CD14-positive monocyte (primary cell): ENCODE measurements around the gene MORN1. TPM values are rescaled to one million over a fixed set of nuclear protein-coding genes. Genes with fewer than 3 reads are reported as not detected.

ENCODE experiments used
- DNase-seq, 3 donors: peaks; one replicate each; pipeline ENCODE4 v3.0.0-alpha.2; 2011 to 2022
- H2AFZ ChIP-seq: 2 replicates; pipeline ENCODE4 v1.6.0; 2012; ENCODE audit warnings: mild to moderate bottlenecking, low read depth, low read length, inconsistent platforms; ENCODE audit not compliant: insufficient read depth, poor library complexity, severe bottlenecking
- H3K27ac ChIP-seq, 2 donors: 1 replicate in 1 of 2; 2 replicates in 1 of 2; pipeline ENCODE4 v1.5.1; 2012 to 2013; ENCODE audit warnings: low read length in 2 of 2, control low read depth in 1 of 2, inconsistent platforms in 1 of 2, low read depth in 1 of 2, mild to moderate bottlenecking in 1 of 2
- H3K27me3 ChIP-seq, 2 donors: one replicate each; pipeline versions ENCODE4 v1.6.0 to v1.6.1; 2011 to 2013; ENCODE audit warnings: low read length in 2 of 2; ENCODE audit not compliant: control insufficient read depth in 2 of 2, insufficient read depth in 2 of 2
- H3K36me3 ChIP-seq, 2 donors: replicated peaks in 1 of 2; 1 replicate in 1 of 2; 2 replicates in 1 of 2; pipeline versions ENCODE4 v1.5.1 to v1.6.1; 2012 to 2013; ENCODE audit warnings: low read length in 2 of 2, control low read depth in 1 of 2, inconsistent platforms in 1 of 2, mild to moderate bottlenecking in 1 of 2; ENCODE audit not compliant: insufficient read depth in 2 of 2, control insufficient read depth in 1 of 2
- H3K4me1 ChIP-seq, 2 donors: 1 replicate in 1 of 2; 2 replicates in 1 of 2; pipeline versions ENCODE4 v1.5.1 to v1.6.1; 2012 to 2013; ENCODE audit warnings: low read length in 2 of 2, control low read depth in 1 of 2, inconsistent platforms in 1 of 2, mild to moderate bottlenecking in 1 of 2, moderate library complexity in 1 of 2; ENCODE audit not compliant: insufficient read depth in 2 of 2, control insufficient read depth in 1 of 2
- H3K4me2 ChIP-seq: replicated peaks from 2 replicates; pipeline ENCODE3; 2012; ENCODE audit warnings: low read length, moderate library complexity, mild to moderate bottlenecking; ENCODE audit not compliant: poor library complexity, severe bottlenecking; ENCODE audit errors: extremely low read depth
- H3K4me3 ChIP-seq, 3 experiments: fragments of 200-600 bp in 1 of 3; sonication (generic) in 1 of 3; replicated peaks in 1 of 3; 1 replicate in 2 of 3; 2 replicates in 1 of 3; pipeline ENCODE4 v1.5.1; 2011 to 2013; ENCODE audit warnings: low read length in 3 of 3, mild to moderate bottlenecking in 3 of 3, control low read depth in 2 of 3, low read depth in 2 of 3, inconsistent platforms in 1 of 3, moderate library complexity in 1 of 3
- H3K79me2 ChIP-seq: 2 replicates; pipeline ENCODE4 v1.6.0; 2012; ENCODE audit warnings: mild to moderate bottlenecking, control low read depth, inconsistent platforms, low read length, moderate library complexity; ENCODE audit not compliant: insufficient read depth
- H3K9ac ChIP-seq: 2 replicates; pipeline ENCODE4 v1.6.0; 2017; ENCODE audit warnings: low read length, mild to moderate bottlenecking; ENCODE audit not compliant: insufficient read depth, poor library complexity, severe bottlenecking
- H3K9me3 ChIP-seq, 2 donors: replicated peaks in 1 of 2; 1 replicate in 1 of 2; 2 replicates in 1 of 2; pipeline versions ENCODE4 v1.5.1 to v1.6.1; 2012 to 2013; ENCODE audit warnings: low read length in 2 of 2, control low read depth in 1 of 2; ENCODE audit not compliant: control insufficient read depth in 1 of 2, insufficient read depth in 1 of 2
- H4K20me1 ChIP-seq: 2 replicates; pipeline ENCODE4 v1.6.0; 2012; ENCODE audit warnings: mild to moderate bottlenecking, low read length, control low read depth, moderate library complexity; ENCODE audit not compliant: insufficient read depth
- H3K27ac Mint-ChIP-seq, 7 donors: one replicate each; pipeline ENCODE4 v1.8.0; 2020; ENCODE audit warnings: mild to moderate bottlenecking in 7 of 7, mixed read lengths in 7 of 7, moderate library complexity in 6 of 7, inconsistent platforms in 2 of 7
- H3K27me3 Mint-ChIP-seq, 3 donors: one replicate each; pipeline ENCODE4 v1.8.0; 2021 to 2022; ENCODE audit warnings: low read depth in 3 of 3, mild to moderate bottlenecking in 3 of 3, mixed read lengths in 3 of 3, moderate library complexity in 3 of 3, inconsistent platforms in 1 of 3
- H3K36me3 Mint-ChIP-seq, 2 donors: one replicate each; pipeline ENCODE4 v1.8.0; 2020; ENCODE audit warnings: mixed read lengths in 2 of 2, inconsistent platforms in 1 of 2, mild to moderate bottlenecking in 1 of 2
- H3K4me1 Mint-ChIP-seq: one replicate; pipeline ENCODE4 v1.8.0; 2020; ENCODE audit warnings: mild to moderate bottlenecking, mixed read lengths
- H3K4me3 Mint-ChIP-seq, 2 donors: one replicate each; pipeline ENCODE4 v1.8.0; 2020; ENCODE audit warnings: mild to moderate bottlenecking in 2 of 2, mixed read lengths in 2 of 2, moderate library complexity in 1 of 2
- H3K9me3 Mint-ChIP-seq, 7 donors: one replicate each; pipeline ENCODE4 v1.8.0; 2020 to 2022; ENCODE audit warnings: mixed read lengths in 7 of 7, mild to moderate bottlenecking in 6 of 7, moderate library complexity in 6 of 7, inconsistent platforms in 2 of 7
- WGBS: methylation state at CpG from one replicate; pipeline ENCODE4 v1.1.5; 2013; ENCODE audit warnings: missing lambda C conversion rate; ENCODE audit not compliant: insufficient coverage; 5-methylcytosine and 5-hydroxymethylcytosine counted together
- intact Hi-C, 2 donors: fragments of 100-400 bp; cut with micrococcal nuclease; formaldehyde crosslinking; loops; one replicate each; pipeline versions ENCODE4 v1.15.0 to v1.15.1; 2023
- polyA plus RNA-seq, 3 donors: library from polyadenylated mRNA; depleted of rRNA in 1 of 3; unstranded in 2 of 3; stranded (reverse) in 1 of 3; fragments of 300-500 nt in 2 of 3; fragments of >200 nt in 1 of 3; fragmentation: Illumina TruSeq in 2 of 3; gene quantifications; 1 replicate in 2 of 3; 2 replicates in 1 of 3; pipeline ENCODE4 v1.2.3, GENCODE V29; 2012 to 2021
- TF ChIP-seq, protein P1 (sequence below): fragments of 200-600 bp; IDR thresholded peaks from one replicate; pipeline ENCODE4 v1.8.0; 2022; ENCODE audit warnings: antibody characterized with exemption, mild to moderate bottlenecking

The MORN1 gene
- polyA plus RNA-seq, 3 donors: 1.5 to 3.0 (median 1.7) TPM

GRCh38 chr1:2408456-2408855 lies 17.1 kb upstream of the MORN1 start:
- peaks cover 5% of the 10 kb centered on the region for H3K79me2 ChIP-seq
- H3K27me3 Mint-ChIP-seq: peaks cover 0 to 4% (median 2%) of the 10 kb centered on the region in 3 donors
- peaks cover 12 to 16% of the 10 kb centered on the region in 2 donors for H3K4me1 ChIP-seq
- no peak overlapping the region for H3K9ac ChIP-seq
- H3K4me1 Mint-ChIP-seq: peaks cover 5% of the 10 kb centered on the region
- no peak overlapping the region for H3K4me2 ChIP-seq
- TF ChIP-seq, protein P1, sequence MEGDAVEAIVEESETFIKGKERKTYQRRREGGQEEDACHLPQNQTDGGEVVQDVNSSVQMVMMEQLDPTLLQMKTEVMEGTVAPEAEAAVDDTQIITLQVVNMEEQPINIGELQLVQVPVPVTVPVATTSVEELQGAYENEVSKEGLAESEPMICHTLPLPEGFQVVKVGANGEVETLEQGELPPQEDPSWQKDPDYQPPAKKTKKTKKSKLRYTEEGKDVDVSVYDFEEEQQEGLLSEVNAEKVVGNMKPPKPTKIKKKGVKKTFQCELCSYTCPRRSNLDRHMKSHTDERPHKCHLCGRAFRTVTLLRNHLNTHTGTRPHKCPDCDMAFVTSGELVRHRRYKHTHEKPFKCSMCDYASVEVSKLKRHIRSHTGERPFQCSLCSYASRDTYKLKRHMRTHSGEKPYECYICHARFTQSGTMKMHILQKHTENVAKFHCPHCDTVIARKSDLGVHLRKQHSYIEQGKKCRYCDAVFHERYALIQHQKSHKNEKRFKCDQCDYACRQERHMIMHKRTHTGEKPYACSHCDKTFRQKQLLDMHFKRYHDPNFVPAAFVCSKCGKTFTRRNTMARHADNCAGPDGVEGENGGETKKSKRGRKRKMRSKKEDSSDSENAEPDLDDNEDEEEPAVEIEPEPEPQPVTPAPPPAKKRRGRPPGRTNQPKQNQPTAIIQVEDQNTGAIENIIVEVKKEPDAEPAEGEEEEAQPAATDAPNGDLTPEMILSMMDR: no peak
- H4K20me1 ChIP-seq: peaks cover 13% of the 10 kb centered on the region
- peaks cover 16 to 27% of the 10 kb centered on the region in 2 donors for H3K36me3 ChIP-seq
- H3K36me3 Mint-ChIP-seq: peaks cover 28 to 46% of the 10 kb centered on the region in 2 donors
- H2AFZ ChIP-seq: no peak overlapping the region
- intact Hi-C loops: no loop called here
- no peak overlapping the region for H3K4me3 ChIP-seq
- H3K4me3 Mint-ChIP-seq: no peak overlapping the region
- H3K27ac Mint-ChIP-seq: no peak overlapping the region
- no peaks in the 10 kb centered on the region for H3K27me3 ChIP-seq
- H3K27ac ChIP-seq: no peak overlapping the region
- WGBS: 95% methylated on average over 17 of the region's 24 CpGs
- no peaks in the 10 kb centered on the region for H3K9me3 ChIP-seq
- no peak for DNase-seq
- no peaks in the 10 kb centered on the region for H3K9me3 Mint-ChIP-seq

DNA sequence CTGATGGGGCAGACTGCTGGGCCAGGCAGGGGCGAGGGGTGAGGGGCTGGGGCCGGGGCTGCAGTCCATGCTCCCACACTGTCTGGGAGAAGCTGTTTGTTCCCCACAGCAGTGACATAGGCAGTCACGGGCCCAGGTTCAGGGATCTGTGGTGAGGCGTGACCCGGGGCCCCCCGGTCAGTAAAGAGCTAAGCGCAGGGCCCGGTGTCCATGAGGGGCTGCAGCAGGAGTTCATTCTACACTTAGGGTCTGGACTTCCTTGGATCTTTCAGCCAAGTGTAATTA lies 16.6 kb upstream of the MORN1 start:
- Histone ChIP-seq H3K27ac (no peak overlapping the region), H3K4me2 (no peak overlapping the region), H3K9me3 (no peaks in the 10 kb centered on the region), H3K9ac (no peak overlapping the region), H4K20me1 (peaks cover 18% of the 10 kb centered on the region), H3K79me2 (peaks cover 5% of the 10 kb centered on the region), H3K36me3 (peaks cover 21 to 32% of the 10 kb centered on the region in 2 donors), H2AFZ (no peak overlapping the region), H3K4me3 (no peak overlapping the region), H3K27me3 (no peaks in the 10 kb centered on the region), H3K4me1 (peaks cover 7 to 11% of the 10 kb centered on the region in 2 donors)
- WGBS: 97% methylated on average over 8 of the region's 8 CpGs
- TF ChIP-seq, protein P1: no peak
- intact Hi-C loops: no loop called here
- Mint-ChIP-seq H3K36me3 (peaks cover 32 to 51% of the 10 kb centered on the region in 2 donors), H3K9me3 (no peaks in the 10 kb centered on the region), H3K4me3 (no peak overlapping the region), H3K27ac (no peak overlapping the region), H3K4me1 (peaks cover 5% of the 10 kb centered on the region), H3K27me3 (peaks cover 0 to 4% (median 2%) of the 10 kb centered on the region in 3 donors)
- no peak for DNase-seq
